Measurements from ENCODE around the gene RPGRIP1.

Gene RPGRIP1

GRCh38 chr14:21279783-21280182, at the start of gene RPGRIP1:
RPGRIP1 (plus strand) TSS chr14:21280083; CDS start chr14:21287977, 7,894 bp downstream.
- DNase-seq (ENCODE audit: extremely low read depth, low read depth): no peak
- no peak for TF ChIP-seq CTCF (IDR thresholded peaks at IDR 0.05; ENCODE audit: low read depth, low read length)

DNA sequence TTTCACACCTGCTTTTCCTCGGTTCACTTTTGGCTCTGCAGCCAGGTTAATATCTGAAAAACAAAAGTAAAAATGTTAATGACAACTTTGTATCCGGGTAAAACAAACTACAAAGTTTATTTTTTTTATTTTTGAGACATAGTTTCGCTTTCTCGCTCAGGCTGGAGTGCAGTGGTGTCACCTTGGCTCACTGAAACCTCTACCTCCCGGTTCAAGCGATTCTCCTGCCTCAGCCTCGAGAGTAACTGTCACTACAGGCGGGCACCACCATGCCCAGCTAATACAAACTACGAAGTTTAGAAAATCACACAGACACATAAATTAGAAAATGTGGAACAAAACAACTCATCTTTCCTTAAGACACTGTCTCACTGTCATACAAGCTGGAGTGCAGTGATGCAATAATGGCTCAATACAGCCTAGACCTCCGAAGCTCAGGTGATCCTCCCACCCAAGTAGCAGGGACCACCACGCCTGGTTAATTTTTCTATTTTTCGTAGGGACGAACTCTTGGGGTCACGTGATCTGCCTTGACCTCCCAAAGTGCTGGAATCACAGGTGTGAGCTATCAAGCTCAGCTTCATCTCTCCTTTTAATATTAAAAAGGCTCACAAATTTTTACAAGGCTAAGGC, 48.7 kb upstream of the RPGRIP1 start:
- no peak for TF ChIP-seq CTCF (IDR thresholded peaks at IDR 0.05; ENCODE audit: low read depth, low read length)
- DNase-seq (ENCODE audit: extremely low read depth, low read depth): no peak

DNA sequence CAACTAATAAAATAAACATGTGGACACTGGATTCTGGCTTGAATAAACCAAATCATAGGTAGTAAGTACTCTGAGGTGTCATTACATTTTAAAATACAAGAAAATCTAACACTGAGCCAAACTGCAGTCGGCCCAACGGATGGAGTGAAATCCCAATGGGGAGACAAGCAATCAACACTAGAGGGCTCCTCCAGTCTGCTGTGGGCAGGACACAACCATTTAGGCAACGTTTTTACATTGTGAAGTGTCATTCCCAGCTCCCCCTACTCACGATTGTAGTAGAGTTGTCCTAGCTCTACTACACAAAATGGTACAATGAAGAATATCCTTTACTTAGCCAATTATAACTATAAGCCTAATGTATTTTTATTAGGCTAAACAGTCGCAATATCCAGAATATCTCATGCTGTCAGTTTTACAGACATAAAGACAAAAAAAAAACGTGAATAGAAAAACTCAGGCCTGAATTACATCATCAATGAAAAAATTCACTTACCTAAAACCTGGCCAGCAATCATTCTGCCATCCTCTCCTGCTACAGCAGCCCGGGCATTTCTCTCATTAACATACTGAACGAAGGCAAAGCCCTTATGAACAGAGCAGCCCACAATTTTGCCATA, 46.3 kb upstream of the RPGRIP1 start:
- TF ChIP-seq CTCF (IDR thresholded peaks at IDR 0.05; ENCODE audit: low read depth, low read length): peak; percentile 21
- DNase-seq (ENCODE audit: extremely low read depth, low read depth): no peak

- TF ChIP-seq CTCF (IDR thresholded peaks at IDR 0.05; ENCODE audit: low read depth, low read length): no peak
- no peak for DNase-seq (ENCODE audit: extremely low read depth, low read depth)
Measured at GRCh38 chr14:21234112-21234511, 45.8 kb upstream of the RPGRIP1 start.

DNA sequence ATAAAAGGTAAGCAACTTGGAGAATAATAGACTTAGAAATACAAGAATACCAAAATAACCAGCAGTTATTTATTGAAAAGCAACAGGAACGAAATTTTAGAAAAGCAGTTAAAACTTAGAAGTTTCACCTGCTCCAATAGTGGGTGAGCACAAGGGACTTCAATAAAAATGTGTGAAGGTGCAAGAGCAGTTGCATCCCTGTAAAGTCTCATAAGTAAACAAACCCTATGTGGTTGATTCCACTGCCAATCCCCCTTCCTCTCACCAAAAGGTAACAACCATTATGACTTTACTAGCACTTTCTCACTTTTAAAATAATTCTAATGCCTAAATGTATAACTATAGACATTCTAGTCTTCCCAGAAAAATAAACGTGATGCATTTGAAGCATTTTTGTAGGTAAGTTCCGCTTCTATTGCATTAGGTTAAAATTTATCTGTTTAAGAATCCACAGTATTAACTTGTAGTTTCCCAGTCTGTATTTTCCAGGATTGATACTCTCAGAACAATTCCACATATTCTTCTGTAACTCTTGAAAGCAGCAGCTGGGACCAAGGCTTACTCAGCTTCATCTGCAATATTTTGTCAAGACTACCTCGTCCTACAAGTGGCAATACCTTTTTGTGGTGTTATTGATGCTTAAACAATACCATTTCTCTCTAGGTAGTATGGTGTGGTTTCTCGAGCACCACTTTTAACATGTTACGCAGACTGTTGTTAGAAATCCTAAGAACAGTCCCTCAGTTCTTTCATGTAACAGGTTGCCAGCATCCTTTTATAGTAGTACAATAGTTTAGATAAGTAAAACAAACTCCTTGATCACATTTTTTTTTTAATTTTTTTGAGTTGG, 42.7 kb upstream of the RPGRIP1 start:
- no peak for TF ChIP-seq CTCF (IDR thresholded peaks at IDR 0.05; ENCODE audit: low read depth, low read length)
- no peak for DNase-seq (ENCODE audit: extremely low read depth, low read depth)

GRCh38 chr14:21238823-21239518, 40.9 kb upstream of the RPGRIP1 start:
- no peak for TF ChIP-seq CTCF (IDR thresholded peaks at IDR 0.05; ENCODE audit: low read depth, low read length)
- no peak for DNase-seq (ENCODE audit: extremely low read depth, low read depth)
